GM12865 (cell line): ENCODE data around the gene TICAM1.
A peak's percentile ranks its signal among the peaks of the same experiment; 100 is the strongest.
"Not testable (repeated sequence)": the region's sequence is repeated elsewhere in the genome, so short reads cannot be mapped to it uniquely, and the experiment has no call there.

Experiments used
- DNase-seq: peaks from one replicate; pipeline ENCODE4 v3.0.0; 2010; ENCODE audit warnings: low read depth
- H3K4me3 ChIP-seq: 2 replicates; pipeline ENCODE4 v1.5.1; 2011; ENCODE audit warnings: mild to moderate bottlenecking, low read depth, low read length, control low read depth
- CTCF ChIP-seq: IDR thresholded peaks from 2 replicates; pipeline ENCODE4 v1.5.1; 2011; ENCODE audit warnings: low read length, control low read depth, low read depth, inconsistent platforms; ENCODE audit not compliant: insufficient read depth; ENCODE audit errors: missing control alignments

The TICAM1 gene

GRCh38 chr19:4800591-4801081, 30.9 kb downstream of the TICAM1 start:
- H3K4me3 ChIP-seq, result no peak overlapping the region
- no peak for DNase-seq
- TF ChIP-seq CTCF, result no peak

- no peak for DNase-seq
- no peak for TF ChIP-seq CTCF
- no peak overlapping the region for H3K4me3 ChIP-seq
Measured at GRCh38 chr19:4795400-4795799, 36.1 kb downstream of the TICAM1 start.

DNA sequence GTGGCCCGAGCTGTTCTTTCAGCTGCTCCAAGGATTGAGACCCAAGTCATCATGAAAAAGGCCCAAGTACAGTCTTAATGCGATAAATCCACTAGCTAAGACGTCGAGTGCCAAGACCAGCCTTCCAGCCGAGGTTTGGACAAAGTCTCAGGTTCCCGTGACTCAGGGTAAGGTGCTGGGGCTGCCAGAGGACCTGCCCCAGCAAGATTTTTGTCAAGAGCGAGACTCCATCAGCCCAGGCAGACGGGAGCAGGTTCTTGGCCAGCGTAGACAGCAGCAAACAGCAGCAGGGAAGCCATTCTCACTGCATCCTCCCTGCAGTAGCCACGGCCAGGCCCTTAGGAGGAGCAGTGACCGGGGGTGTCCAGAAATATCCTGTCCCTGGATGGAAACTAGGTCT, 36.5 kb downstream of the TICAM1 start:
- no peak for DNase-seq
- TF ChIP-seq CTCF, result no peak
- H3K4me3 ChIP-seq, result no peak overlapping the region

- DNase-seq, H3K4me3 ChIP-seq: not testable (repeated sequence)
Measured at GRCh38 chr19:4793278-4793677, 38.2 kb downstream of the TICAM1 start.

- peak overlapping the region; percentile 66 for H3K4me3 ChIP-seq
- DNase-seq, result not testable (repeated sequence)
Measured at GRCh38 chr19:4792866-4793195, 38.7 kb downstream of the TICAM1 start.

DNA sequence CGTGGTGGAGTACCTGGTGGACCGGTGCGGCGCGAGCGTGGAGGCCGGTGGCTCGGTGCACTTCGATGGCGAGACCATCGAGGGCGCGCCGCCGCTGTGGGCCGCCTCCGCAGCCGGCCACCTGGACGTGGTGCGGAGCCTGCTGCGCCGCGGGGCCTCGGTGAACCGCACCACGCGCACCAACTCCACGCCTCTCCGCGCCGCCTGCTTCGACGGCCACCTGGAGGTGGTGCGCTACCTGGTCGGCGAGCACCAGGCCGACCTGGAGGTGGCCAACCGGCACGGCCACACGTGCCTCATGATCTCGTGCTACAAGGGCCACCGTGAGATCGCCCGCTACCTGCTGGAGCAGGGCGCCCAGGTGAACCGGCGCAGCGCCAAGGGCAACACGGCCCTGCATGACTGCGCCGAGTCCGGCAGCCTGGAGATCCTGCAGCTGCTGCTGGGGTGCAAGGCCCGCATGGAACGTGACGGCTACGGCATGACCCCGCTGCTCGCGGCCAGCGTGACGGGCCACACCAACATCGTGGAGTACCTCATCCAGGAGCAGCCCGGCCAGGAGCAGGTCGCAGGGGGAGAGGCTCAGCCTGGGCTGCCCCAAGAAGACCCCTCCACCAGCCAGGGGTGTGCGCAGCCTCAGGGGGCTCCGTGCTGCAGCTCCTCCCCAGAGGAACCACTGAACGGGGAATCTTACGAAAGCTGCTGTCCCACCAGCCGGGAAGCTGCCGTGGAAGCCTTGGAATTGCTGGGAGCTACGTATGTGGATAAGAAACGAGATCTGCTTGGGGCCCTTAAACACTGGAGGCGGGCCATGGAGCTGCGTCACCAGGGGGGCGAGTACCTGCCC, 39.3 kb downstream of the TICAM1 start:
- H3K4me3 ChIP-seq, result peak overlapping the region; percentile 66
- DNase-seq, result not testable (repeated sequence)

DNA sequence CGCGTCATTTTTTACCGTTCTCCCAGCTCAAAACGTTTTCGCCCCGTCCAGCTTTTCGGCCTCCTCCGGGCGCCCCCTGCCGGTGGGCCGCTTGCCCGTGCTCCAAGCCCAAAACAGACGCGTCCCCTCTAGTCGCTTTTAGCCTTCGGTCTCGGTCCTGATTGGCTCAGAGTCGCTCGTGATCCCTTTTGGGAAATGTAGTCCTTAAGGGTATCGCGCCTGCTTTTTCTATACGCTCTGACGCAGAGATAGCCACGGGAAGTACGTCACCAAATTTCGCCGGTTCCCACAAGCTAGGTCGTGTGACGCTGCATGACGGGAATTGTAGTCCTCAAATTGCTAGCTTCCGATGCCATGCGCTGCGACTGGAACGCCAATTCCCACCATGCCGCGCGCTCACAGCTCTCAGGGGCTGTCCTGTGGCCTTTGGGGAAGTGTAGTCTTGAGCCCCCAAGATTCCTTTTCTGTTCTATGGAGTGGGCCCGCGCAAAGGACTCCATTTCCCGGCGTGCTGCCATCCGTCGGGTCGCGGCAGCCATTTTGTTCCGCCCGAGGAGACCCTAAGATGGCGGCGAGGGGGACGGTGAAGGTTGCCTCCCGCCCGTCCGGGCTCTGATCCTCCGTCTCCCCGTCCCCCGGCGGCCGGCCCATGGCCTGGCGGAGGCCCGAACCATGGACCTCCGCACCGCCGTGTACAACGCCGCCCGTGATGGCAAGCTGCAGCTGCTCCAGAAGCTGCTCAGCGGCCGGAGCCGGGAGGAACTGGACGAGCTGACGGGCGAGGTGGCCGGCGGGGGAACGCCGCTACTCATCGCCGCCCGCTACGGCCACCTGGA, 40.1 kb downstream of the TICAM1 start, which contains the start of gene FEM1A:
FEM1A (plus strand) TSS at position 552 of the 836 bp plus-strand sequence; CDS start at position 673, 121 bp downstream.
- TF ChIP-seq CTCF, result peak; percentile 97
- DNase-seq, result peak; percentile 100
- H3K4me3 ChIP-seq, result peak within 1 kb of the TSS; percentile 66

DNA sequence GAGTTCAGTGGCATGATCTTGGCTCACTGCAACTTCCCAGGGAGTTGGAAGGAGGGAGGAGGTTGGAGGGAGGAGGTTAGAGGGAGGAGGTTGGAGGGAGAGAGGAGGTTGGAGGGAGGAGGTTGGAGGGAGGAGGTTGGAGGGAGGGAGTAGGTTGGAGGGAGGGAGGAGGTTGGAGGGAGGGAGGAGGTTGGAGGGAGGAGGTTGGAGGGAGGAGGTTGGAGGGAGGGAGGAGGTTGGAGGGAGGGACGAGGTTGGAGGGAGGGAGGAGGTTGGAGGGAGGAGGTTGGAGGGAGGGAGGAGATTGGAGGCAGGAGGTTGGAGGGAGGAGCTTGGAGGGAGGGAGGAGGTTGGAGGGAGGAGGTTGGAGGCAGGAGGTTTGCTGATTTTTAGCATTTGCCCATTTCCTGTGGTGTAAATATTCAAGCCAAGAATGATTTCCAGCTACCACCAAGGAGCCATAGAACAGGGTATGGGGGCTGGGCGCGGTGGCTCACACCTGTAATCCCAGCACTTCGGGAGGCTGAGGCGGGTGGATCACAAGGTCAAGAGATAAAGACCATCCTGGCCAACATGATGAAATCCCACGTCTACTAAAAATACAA, 45.0 kb downstream of the TICAM1 start:
- DNase-seq, H3K4me3 ChIP-seq: not testable (repeated sequence)
